WTC11 (cell line): ENCODE data around the gene TFAP2B. TPM values are rescaled to one million over a fixed set of nuclear protein-coding genes. Genes with fewer than 3 reads are reported as not detected.

ENCODE experiments used
- ATAC-seq: fragments of 200-7000 bp; cut with Tn5 transposase; 2 replicates; pipeline ENCODE4 v1.10.0; 2021; ENCODE audit warnings: mild to moderate bottlenecking, moderate library complexity
- CTCF ChIA-PET: fragments of 300-600 bp; sonication (Branson Sonifier 250); formaldehyde crosslinking; loops from one replicate; lab custom pipeline; 2021; ENCODE audit warnings: antibody characterized with exemption; lab: Charles Lee
- POLR2A ChIA-PET: fragments of 350-600 bp; sonication (Branson Sonifier 250); formaldehyde crosslinking; loops from one replicate; lab custom pipeline; 2021; ENCODE audit warnings: antibody characterized with exemption; lab: Charles Lee
- DNase-seq: peaks from one replicate; pipeline ENCODE4 v3.0.0; 2021; ENCODE audit warnings: low spot score
- H3K27ac Mint-ChIP-seq: 2 replicates; pipeline ENCODE4 v1.8.0; 2021; ENCODE audit warnings: mixed read lengths
- H3K27me3 Mint-ChIP-seq: 2 replicates; pipeline ENCODE4 v1.8.0; 2021; ENCODE audit warnings: low read depth, mild to moderate bottlenecking, moderate library complexity, mixed read lengths
- H3K36me3 Mint-ChIP-seq: 2 replicates; pipeline ENCODE4 v1.8.0; 2021; ENCODE audit warnings: mixed read lengths
- H3K4me1 Mint-ChIP-seq: 2 replicates; pipeline ENCODE4 v1.8.0; 2022; ENCODE audit warnings: mixed read lengths
- H3K4me3 Mint-ChIP-seq: 2 replicates; pipeline ENCODE4 v1.8.0; 2021; ENCODE audit warnings: mild to moderate bottlenecking, moderate library complexity, mixed read lengths
- H3K9me3 Mint-ChIP-seq: 2 replicates; pipeline ENCODE4 v1.8.0; 2021; ENCODE audit warnings: mixed read lengths
- ATF1 ChIP-seq: sonication (generic); formaldehyde crosslinking; IDR thresholded peaks from 2 replicates; pipeline ENCODE4 v1.8.1; 2023; ENCODE audit warnings: mild to moderate bottlenecking, moderate library complexity, missing genetic modification reagents
- ELF4 ChIP-seq: sonication (generic); formaldehyde crosslinking; IDR thresholded peaks from 2 replicates; pipeline ENCODE4 v1.8.1; 2022; ENCODE audit warnings: low read depth, mild to moderate bottlenecking, moderate library complexity, missing genetic modification reagents
- ESRRA ChIP-seq: sonication (generic); formaldehyde crosslinking; IDR thresholded peaks from 2 replicates; pipeline ENCODE4 v1.8.1; 2022; ENCODE audit warnings: mild to moderate bottlenecking, missing genetic modification reagents, borderline replicate concordance
- FOXP1 ChIP-seq: sonication (generic); formaldehyde crosslinking; IDR thresholded peaks from 2 replicates; pipeline ENCODE4 v1.8.0; 2022; ENCODE audit warnings: missing genetic modification reagents, mild to moderate bottlenecking, moderate library complexity, borderline replicate concordance
- GABPB1 ChIP-seq: sonication (generic); formaldehyde crosslinking; IDR thresholded peaks from 2 replicates; pipeline ENCODE4 v1.8.1; 2023; ENCODE audit warnings: mild to moderate bottlenecking, missing genetic modification reagents
- JUN ChIP-seq: sonication (generic); formaldehyde crosslinking; IDR thresholded peaks from 2 replicates; pipeline ENCODE4 v1.8.0; 2023; ENCODE audit warnings: mild to moderate bottlenecking, missing genetic modification reagents
- OVOL2 ChIP-seq: fragments of 250-450 bp; sonication (Bioruptor Pico); IDR thresholded peaks from 2 replicates; pipeline ENCODE4 v1.9.0; 2021; ENCODE audit warnings: mild to moderate bottlenecking, borderline replicate concordance
- RELA ChIP-seq: sonication (generic); formaldehyde crosslinking; IDR thresholded peaks from 2 replicates; pipeline ENCODE4 v1.8.1; 2022; ENCODE audit warnings: missing genetic modification reagents, mild to moderate bottlenecking, borderline replicate concordance
- SP1 ChIP-seq: sonication (generic); formaldehyde crosslinking; conservative IDR thresholded peaks from 2 replicates; pipeline ENCODE4 v1.8.1; 2022; ENCODE audit warnings: missing genetic modification reagents
- ZNF121 ChIP-seq: sonication (generic); formaldehyde crosslinking; IDR thresholded peaks from 2 replicates; pipeline ENCODE4 v1.8.0; 2023; ENCODE audit warnings: missing genetic modification reagents
- ZNF317 ChIP-seq: sonication (generic); formaldehyde crosslinking; IDR thresholded peaks from 2 replicates; pipeline ENCODE4 v1.8.1; 2023; ENCODE audit warnings: low read depth, mild to moderate bottlenecking, moderate library complexity, missing genetic modification reagents, borderline replicate concordance
- ZNF423 ChIP-seq: fragments of 250-450 bp; sonication (Bioruptor Pico); IDR thresholded peaks from 2 replicates; pipeline ENCODE4 v2.1.2; 2022; ENCODE audit warnings: mild to moderate bottlenecking, moderate library complexity
- total RNA-seq: library from RNA; stranded (reverse); gene quantifications from 3 replicates; pipeline ENCODE4 v1.2.3, GENCODE V29; 2021
- TF ChIP-seq, protein P1 (sequence below): sonication (generic); formaldehyde crosslinking; IDR thresholded peaks from 2 replicates; pipeline ENCODE4 v1.8.1; 2023; ENCODE audit warnings: mild to moderate bottlenecking, missing genetic modification reagents, moderate library complexity
- TF ChIP-seq, protein P2 (sequence below): fragments of 250-450 bp; sonication (Bioruptor Pico); conservative IDR thresholded peaks from 2 replicates; pipeline ENCODE4 v1.9.0; 2021; ENCODE audit warnings: mild to moderate bottlenecking
- TF ChIP-seq, protein P3 (sequence below): fragments of 250-450 bp; sonication (Bioruptor Pico); IDR thresholded peaks from 2 replicates; pipeline ENCODE4 v1.9.0; 2021; ENCODE audit warnings: mild to moderate bottlenecking
- TF ChIP-seq, protein P4 (sequence below): sonication (generic); formaldehyde crosslinking; IDR thresholded peaks from 2 replicates; pipeline ENCODE4 v1.8.0; 2022; ENCODE audit warnings: mild to moderate bottlenecking, missing genetic modification reagents
- TF ChIP-seq, protein P5 (sequence below): sonication (generic); formaldehyde crosslinking; IDR thresholded peaks from 2 replicates; pipeline ENCODE4 v1.8.1; 2023; ENCODE audit warnings: mild to moderate bottlenecking, missing genetic modification reagents, moderate library complexity
- TF ChIP-seq, protein P6 (sequence below): fragments of 250-450 bp; sonication (Bioruptor Pico); IDR thresholded peaks from 2 replicates; pipeline ENCODE4 v1.8.0; 2021; ENCODE audit warnings: mild to moderate bottlenecking

TFAP2B gene
- total RNA-seq, 1 experiment from 2014 or later = not detected

DNA sequence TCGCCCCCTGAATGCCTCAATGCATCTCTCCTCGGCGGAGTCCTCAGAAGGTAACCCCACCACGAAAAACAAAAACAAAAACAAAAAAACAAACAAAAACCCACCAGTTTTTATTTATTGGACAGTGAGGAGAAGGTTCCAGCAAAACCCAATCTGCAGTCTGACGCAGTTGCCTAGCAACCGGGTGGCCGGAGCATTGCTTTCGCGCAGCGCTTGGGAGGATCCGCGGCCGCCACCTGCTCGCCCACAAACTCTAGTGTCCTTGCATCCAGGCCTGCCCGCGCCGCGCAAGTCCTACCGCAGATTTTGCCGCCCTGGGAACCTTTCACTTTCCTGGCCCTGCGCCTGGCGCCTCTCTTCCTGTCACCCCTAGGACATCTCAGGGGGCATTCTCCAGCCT lies 17.6 kb downstream of the TFAP2B start (continued):
- TF ChIP-seq, protein P1, sequence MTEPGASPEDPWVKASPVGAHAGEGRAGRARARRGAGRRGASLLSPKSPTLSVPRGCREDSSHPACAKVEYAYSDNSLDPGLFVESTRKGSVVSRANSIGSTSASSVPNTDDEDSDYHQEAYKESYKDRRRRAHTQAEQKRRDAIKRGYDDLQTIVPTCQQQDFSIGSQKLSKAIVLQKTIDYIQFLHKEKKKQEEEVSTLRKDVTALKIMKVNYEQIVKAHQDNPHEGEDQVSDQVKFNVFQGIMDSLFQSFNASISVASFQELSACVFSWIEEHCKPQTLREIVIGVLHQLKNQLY (CRISPR knock-in tag) = no peak
- TF ChIP-seq FOXP1 (CRISPR knock-in tag) (no peak), ZNF423 (CRISPR knock-in tag) (no peak), OVOL2 (no peak), JUN (no peak)

DNA sequence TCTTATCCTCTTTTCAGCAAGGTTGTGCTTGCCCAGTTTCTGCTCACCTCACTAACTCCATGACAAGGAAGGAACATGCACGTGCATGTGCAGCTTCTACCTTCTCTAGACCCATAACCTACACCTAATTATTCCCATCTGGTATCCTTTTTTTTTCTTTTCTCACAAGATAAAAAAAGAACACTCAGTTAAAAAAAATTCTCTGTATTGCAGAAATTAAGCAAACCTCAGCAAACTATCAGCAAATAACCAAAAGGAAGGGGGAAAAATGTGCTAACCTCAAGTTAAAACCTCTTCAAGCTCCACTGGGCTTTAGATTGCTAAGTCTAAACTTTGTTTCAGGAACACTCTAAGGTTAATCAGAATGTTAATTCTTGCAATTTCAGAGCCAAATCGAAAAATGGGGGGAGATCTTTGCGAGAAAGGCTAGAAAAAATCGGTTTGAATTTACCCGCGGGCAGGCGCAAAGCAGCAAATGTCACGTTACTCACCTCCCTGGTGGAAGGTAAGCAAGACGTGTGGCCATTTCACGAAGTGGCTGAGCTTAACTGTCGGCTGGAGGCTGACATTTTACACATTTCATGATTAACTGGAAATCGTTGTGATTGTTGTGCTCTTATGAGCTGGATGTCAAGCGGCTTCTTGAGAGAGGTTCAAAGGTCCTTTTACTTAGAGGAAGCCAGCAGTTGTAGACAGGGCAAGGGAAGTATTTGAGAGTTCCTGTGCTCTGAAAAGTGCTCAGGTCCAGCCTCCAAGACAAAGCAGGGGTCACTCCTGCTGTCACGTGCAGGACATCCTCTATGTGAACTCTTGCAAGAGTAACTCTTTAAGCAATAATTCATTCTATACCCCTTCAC lies 19.1 kb downstream of the TFAP2B start:
- TF ChIP-seq, protein P2, sequence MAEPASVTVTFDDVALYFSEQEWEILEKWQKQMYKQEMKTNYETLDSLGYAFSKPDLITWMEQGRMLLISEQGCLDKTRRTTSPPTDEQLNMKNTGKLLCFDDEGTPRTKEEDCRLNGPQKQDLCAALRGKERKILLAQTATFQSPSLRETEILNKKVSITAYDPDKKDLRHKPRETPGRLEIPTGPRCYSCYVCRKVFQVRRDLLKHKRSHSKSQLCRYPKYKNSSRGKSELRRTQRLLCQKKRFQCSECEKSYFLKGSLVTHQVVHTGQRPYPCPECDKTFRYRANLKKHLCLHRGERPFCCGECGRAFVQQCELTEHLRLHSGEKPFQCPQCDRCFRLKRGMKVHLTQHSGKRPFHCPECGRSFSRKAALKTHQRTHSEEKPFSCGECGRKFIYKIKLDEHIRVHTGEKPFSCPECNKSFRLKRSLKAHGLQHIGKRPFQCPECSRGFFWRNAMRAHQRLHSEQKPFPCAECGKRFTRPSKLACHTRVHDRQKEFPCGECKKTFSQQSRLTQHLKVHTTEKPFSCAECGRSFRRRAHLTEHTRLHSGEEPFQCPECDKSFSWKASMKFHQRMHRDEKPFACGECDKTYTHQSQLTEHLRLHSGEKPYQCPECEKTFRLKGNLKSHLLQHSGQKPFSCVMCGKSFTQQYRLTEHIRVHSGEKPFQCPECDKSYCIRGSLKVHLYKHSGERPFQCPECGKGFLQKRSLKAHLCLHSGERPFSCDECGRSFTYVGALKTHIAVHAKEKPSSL (CRISPR knock-in tag) = no peak
- TF ChIP-seq, protein P3, sequence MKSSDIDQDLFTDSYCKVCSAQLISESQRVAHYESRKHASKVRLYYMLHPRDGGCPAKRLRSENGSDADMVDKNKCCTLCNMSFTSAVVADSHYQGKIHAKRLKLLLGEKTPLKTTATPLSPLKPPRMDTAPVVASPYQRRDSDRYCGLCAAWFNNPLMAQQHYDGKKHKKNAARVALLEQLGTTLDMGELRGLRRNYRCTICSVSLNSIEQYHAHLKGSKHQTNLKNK (CRISPR knock-in tag) = no peak
- no peak for TF ChIP-seq ZNF121
- no peak for TF ChIP-seq ZNF317
- no peak for TF ChIP-seq ELF4 (CRISPR knock-in tag)
- TF ChIP-seq, protein P4, sequence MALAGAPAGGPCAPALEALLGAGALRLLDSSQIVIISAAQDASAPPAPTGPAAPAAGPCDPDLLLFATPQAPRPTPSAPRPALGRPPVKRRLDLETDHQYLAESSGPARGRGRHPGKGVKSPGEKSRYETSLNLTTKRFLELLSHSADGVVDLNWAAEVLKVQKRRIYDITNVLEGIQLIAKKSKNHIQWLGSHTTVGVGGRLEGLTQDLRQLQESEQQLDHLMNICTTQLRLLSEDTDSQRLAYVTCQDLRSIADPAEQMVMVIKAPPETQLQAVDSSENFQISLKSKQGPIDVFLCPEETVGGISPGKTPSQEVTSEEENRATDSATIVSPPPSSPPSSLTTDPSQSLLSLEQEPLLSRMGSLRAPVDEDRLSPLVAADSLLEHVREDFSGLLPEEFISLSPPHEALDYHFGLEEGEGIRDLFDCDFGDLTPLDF = no peak
- TF ChIP-seq, protein P5, sequence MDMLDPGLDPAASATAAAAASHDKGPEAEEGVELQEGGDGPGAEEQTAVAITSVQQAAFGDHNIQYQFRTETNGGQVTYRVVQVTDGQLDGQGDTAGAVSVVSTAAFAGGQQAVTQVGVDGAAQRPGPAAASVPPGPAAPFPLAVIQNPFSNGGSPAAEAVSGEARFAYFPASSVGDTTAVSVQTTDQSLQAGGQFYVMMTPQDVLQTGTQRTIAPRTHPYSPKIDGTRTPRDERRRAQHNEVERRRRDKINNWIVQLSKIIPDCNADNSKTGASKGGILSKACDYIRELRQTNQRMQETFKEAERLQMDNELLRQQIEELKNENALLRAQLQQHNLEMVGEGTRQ (CRISPR knock-in tag) = no peak
- no peak for TF ChIP-seq ESRRA (CRISPR knock-in tag)
- no peak for TF ChIP-seq RELA (CRISPR knock-in tag)
- TF ChIP-seq ATF1 (CRISPR knock-in tag) = no peak
- no peak for TF ChIP-seq GABPB1 (CRISPR knock-in tag)
- TF ChIP-seq, protein P6, sequence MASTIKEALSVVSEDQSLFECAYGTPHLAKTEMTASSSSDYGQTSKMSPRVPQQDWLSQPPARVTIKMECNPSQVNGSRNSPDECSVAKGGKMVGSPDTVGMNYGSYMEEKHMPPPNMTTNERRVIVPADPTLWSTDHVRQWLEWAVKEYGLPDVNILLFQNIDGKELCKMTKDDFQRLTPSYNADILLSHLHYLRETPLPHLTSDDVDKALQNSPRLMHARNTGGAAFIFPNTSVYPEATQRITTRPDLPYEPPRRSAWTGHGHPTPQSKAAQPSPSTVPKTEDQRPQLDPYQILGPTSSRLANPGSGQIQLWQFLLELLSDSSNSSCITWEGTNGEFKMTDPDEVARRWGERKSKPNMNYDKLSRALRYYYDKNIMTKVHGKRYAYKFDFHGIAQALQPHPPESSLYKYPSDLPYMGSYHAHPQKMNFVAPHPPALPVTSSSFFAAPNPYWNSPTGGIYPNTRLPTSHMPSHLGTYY (CRISPR knock-in tag) = no peak
- no peak for TF ChIP-seq SP1 (CRISPR knock-in tag)
- ATAC-seq (no peak), DNase-seq (no peak)
- Mint-ChIP-seq H3K4me3 (no peak overlapping the region), H3K36me3 (no peaks in the 10 kb centered on the region), H3K4me1 (peaks cover 56% of the 10 kb centered on the region), H3K27ac (no peak overlapping the region), H3K27me3 (peaks cover 99% of the 10 kb centered on the region), H3K9me3 (no peaks in the 10 kb centered on the region)
- ChIA-PET CTCF (no interaction called here), POLR2A (no interaction called here)
